IPS-18a (cell line): ENCODE data around the gene KCNH1.

ENCODE experiments used
- H3K27ac ChIP-seq: one replicate; pipeline ENCODE4 v1.5.1; 2013; ENCODE audit warnings: low read length
- H3K27me3 ChIP-seq: one replicate; pipeline ENCODE4 v1.6.1; 2013; ENCODE audit warnings: mild to moderate bottlenecking, low read length; ENCODE audit not compliant: control insufficient read depth, insufficient read depth
- H3K36me3 ChIP-seq: one replicate; pipeline ENCODE4 v1.6.1; 2013; ENCODE audit warnings: low read depth, low read length; ENCODE audit not compliant: control insufficient read depth
- H3K4me1 ChIP-seq: one replicate; pipeline ENCODE4 v1.6.1; 2013; ENCODE audit warnings: low read depth, low read length; ENCODE audit not compliant: control insufficient read depth
- H3K4me3 ChIP-seq: one replicate; pipeline ENCODE4 v1.5.1; 2013; ENCODE audit warnings: low read length
- H3K9ac ChIP-seq: one replicate; pipeline ENCODE4 v1.6.1; 2013; ENCODE audit warnings: mild to moderate bottlenecking, low read length, moderate library complexity
- H3K9me3 ChIP-seq: one replicate; pipeline ENCODE4 v1.6.1; 2013; ENCODE audit warnings: low read depth, low read length; ENCODE audit not compliant: control insufficient read depth

Gene KCNH1

GRCh38 chr1:210915890-210916507 is 217.9 kb downstream of the KCNH1 start:
- Histone ChIP-seq H3K36me3 (no peaks in the 10 kb centered on the region), H3K27ac (no peak overlapping the region), H3K27me3 (no peaks in the 10 kb centered on the region), H3K4me3 (no peak overlapping the region), H3K9me3 (no peaks in the 10 kb centered on the region), H3K9ac (no peak overlapping the region), H3K4me1 (peaks cover 7% of the 10 kb centered on the region)

GRCh38 chr1:210912752-210913151 is 221.2 kb downstream of the KCNH1 start:
- Histone ChIP-seq H3K36me3 (no peaks in the 10 kb centered on the region), H3K9ac (no peak overlapping the region), H3K9me3 (no peaks in the 10 kb centered on the region), H3K4me3 (no peak overlapping the region), H3K4me1 (peaks cover 4% of the 10 kb centered on the region), H3K27me3 (no peaks in the 10 kb centered on the region), H3K27ac (no peak overlapping the region)

- H3K27ac ChIP-seq = no peak overlapping the region
- H3K27me3 ChIP-seq = no peaks in the 10 kb centered on the region
- H3K9me3 ChIP-seq = no peaks in the 10 kb centered on the region
- H3K36me3 ChIP-seq = no peaks in the 10 kb centered on the region
- no peaks in the 10 kb centered on the region for H3K4me1 ChIP-seq
- H3K4me3 ChIP-seq = no peak overlapping the region
- no peak overlapping the region for H3K9ac ChIP-seq
Observed at GRCh38 chr1:210910020-210910575, 223.8 kb downstream of the KCNH1 start.

- Histone ChIP-seq H3K27ac (no peak overlapping the region), H3K9ac (no peak overlapping the region), H3K4me1 (no peaks in the 10 kb centered on the region), H3K27me3 (no peaks in the 10 kb centered on the region), H3K9me3 (no peaks in the 10 kb centered on the region), H3K4me3 (no peak overlapping the region), H3K36me3 (no peaks in the 10 kb centered on the region)
Observed at GRCh38 chr1:210908791-210909190, 225.2 kb downstream of the KCNH1 start.

- H3K9me3 ChIP-seq = no peaks in the 10 kb centered on the region
- no peaks in the 10 kb centered on the region for H3K4me1 ChIP-seq
- no peaks in the 10 kb centered on the region for H3K27me3 ChIP-seq
- H3K4me3 ChIP-seq = no peak overlapping the region
- H3K27ac ChIP-seq = no peak overlapping the region
- no peaks in the 10 kb centered on the region for H3K36me3 ChIP-seq
- no peak overlapping the region for H3K9ac ChIP-seq
Observed at GRCh38 chr1:210908257-210908656, 225.7 kb downstream of the KCNH1 start.

GRCh38 chr1:210907251-210907805 is 226.6 kb downstream of the KCNH1 start:
- H3K9ac ChIP-seq = no peak overlapping the region
- no peaks in the 10 kb centered on the region for H3K27me3 ChIP-seq
- no peaks in the 10 kb centered on the region for H3K9me3 ChIP-seq
- no peaks in the 10 kb centered on the region for H3K4me1 ChIP-seq
- no peaks in the 10 kb centered on the region for H3K36me3 ChIP-seq
- H3K27ac ChIP-seq = no peak overlapping the region
- H3K4me3 ChIP-seq = no peak overlapping the region

- Histone ChIP-seq H3K9me3 (no peaks in the 10 kb centered on the region), H3K36me3 (no peaks in the 10 kb centered on the region), H3K4me3 (no peak overlapping the region), H3K27ac (no peak overlapping the region), H3K9ac (no peak overlapping the region), H3K27me3 (no peaks in the 10 kb centered on the region), H3K4me1 (no peaks in the 10 kb centered on the region)
Observed at GRCh38 chr1:210905944-210906453, 227.9 kb downstream of the KCNH1 start.

- H3K4me3 ChIP-seq = no peak overlapping the region
- no peaks in the 10 kb centered on the region for H3K27me3 ChIP-seq
- no peak overlapping the region for H3K27ac ChIP-seq
- no peak overlapping the region for H3K9ac ChIP-seq
- H3K9me3 ChIP-seq = no peaks in the 10 kb centered on the region
- no peaks in the 10 kb centered on the region for H3K4me1 ChIP-seq
- H3K36me3 ChIP-seq = no peaks in the 10 kb centered on the region
Observed at GRCh38 chr1:210905365-210905904, 228.5 kb downstream of the KCNH1 start.

GRCh38 chr1:210901981-210902770 is 231.8 kb downstream of the KCNH1 start:
- H3K4me1 ChIP-seq = no peaks in the 10 kb centered on the region
- H3K36me3 ChIP-seq = no peaks in the 10 kb centered on the region

GRCh38 chr1:210900820-210901219 is 233.1 kb downstream of the KCNH1 start:
- H3K27me3 ChIP-seq = no peaks in the 10 kb centered on the region
- H3K4me1 ChIP-seq = no peaks in the 10 kb centered on the region
- H3K27ac ChIP-seq = no peak overlapping the region
- H3K9me3 ChIP-seq = no peaks in the 10 kb centered on the region
- no peak overlapping the region for H3K4me3 ChIP-seq
- no peak overlapping the region for H3K9ac ChIP-seq
- no peaks in the 10 kb centered on the region for H3K36me3 ChIP-seq

More at GRCh38 chr1:210901981-210902770, 231.8 kb downstream of the KCNH1 start:
- Histone ChIP-seq H3K9ac (no peak overlapping the region), H3K9me3 (no peaks in the 10 kb centered on the region), H3K27me3 (no peaks in the 10 kb centered on the region), H3K4me3 (no peak overlapping the region), H3K27ac (no peak overlapping the region)

GRCh38 chr1:210900079-210900478 is 233.9 kb downstream of the KCNH1 start:
- Histone ChIP-seq H3K36me3 (no peaks in the 10 kb centered on the region), H3K9me3 (no peaks in the 10 kb centered on the region), H3K27me3 (no peaks in the 10 kb centered on the region), H3K9ac (no peak overlapping the region), H3K27ac (no peak overlapping the region), H3K4me3 (no peak overlapping the region), H3K4me1 (no peaks in the 10 kb centered on the region)
